GM12878 (cell line): Measurements from ENCODE around the gene OTUD5.

Source experiments
- CTCF ChIP-seq, 3 experiments: IDR thresholded peaks in 2 of 3; conservative IDR thresholded peaks in 1 of 3; 2 replicates each; pipeline ENCODE4 v1.5.1; 2011; ENCODE audit warnings: low read depth in 3 of 3, low read length in 3 of 3, mild to moderate bottlenecking in 3 of 3, control low read depth in 2 of 3, moderate library complexity in 2 of 3, inconsistent platforms in 1 of 3, mixed read lengths in 1 of 3; ENCODE audit not compliant: control insufficient read depth in 2 of 3, insufficient read depth in 1 of 3; ENCODE audit errors: extremely low read depth in 1 of 3
- ESRRA ChIP-seq: IDR thresholded peaks from 2 replicates; pipeline ENCODE4 v1.6.1; 2012; ENCODE audit warnings: mild to moderate bottlenecking, low read length, improper control_type of control experiment
- KDM1A ChIP-seq: fragments of 200-600 bp; sonication (generic); IDR thresholded peaks from 2 replicates; pipeline ENCODE4 v1.6.1; 2016; ENCODE audit warnings: borderline replicate concordance
- MAX ChIP-seq: IDR thresholded peaks from 2 replicates; pipeline ENCODE4 v1.6.1; 2012; ENCODE audit warnings: low read depth, low read length, improper control_type of control experiment
- NFIC ChIP-seq: IDR thresholded peaks from 2 replicates; pipeline ENCODE4 v1.6.1; 2012; ENCODE audit warnings: low read depth, mild to moderate bottlenecking, inconsistent platforms, low read length, moderate library complexity
- RFX5 ChIP-seq: IDR thresholded peaks from 2 replicates; pipeline ENCODE4 v1.6.1; 2011; ENCODE audit warnings: low read depth, low read length, improper control_type of control experiment
- SIN3A ChIP-seq: IDR thresholded peaks from 2 replicates; pipeline ENCODE4 v1.6.1; 2012; ENCODE audit warnings: low read depth, low read length, improper control_type of control experiment
- SMC3 ChIP-seq: IDR thresholded peaks from 2 replicates; pipeline ENCODE4 v1.6.1; 2011; ENCODE audit warnings: low read length, improper control_type of control experiment, borderline replicate concordance
- SREBF2 ChIP-seq: IDR thresholded peaks from 2 replicates; pipeline ENCODE4 v1.6.1; 2012; ENCODE audit warnings: mild to moderate bottlenecking, low read length

- TF ChIP-seq SIN3A (no peak), NFIC (no peak), ESRRA (no peak), SMC3 (no peak), CTCF (IDR thresholded peaks at IDR 0.05 in 2 of 3, conservative IDR thresholded peaks at IDR 0.05 in 1 of 3; ENCODE audit: control insufficient read depth in 2 of 3, extremely low read depth in 1 of 3, insufficient read depth in 1 of 3, low read depth in 3 of 3, low read length in 3 of 3) (no peak), RFX5 (no peak), MAX (no peak), KDM1A (no peak), SREBF2 (no peak)
These were observed 54.6 kb downstream of the OTUD5 start for GRCh38 chrX:48902776-48903175.
